Thyroid gland (tissue), 4 donors: ENCODE measurements around the gene PDE4B. TPM values are rescaled to one million over a fixed set of nuclear protein-coding genes. Genes with fewer than 3 reads are reported as not detected.

Experiments used
- DNase-seq, 2 donors: peaks; one replicate each; pipeline ENCODE4 v3.0.0-alpha.2; 2019
- H3K27ac ChIP-seq, 3 donors: fragments of 200-600 bp; sonication (generic); 1 replicate in 2 of 3; 2 replicates in 1 of 3; pipeline ENCODE4 v1.5.1; 2016 to 2019; ENCODE audit warnings: mild to moderate bottlenecking in 1 of 3, moderate library complexity in 1 of 3
- H3K27me3 ChIP-seq: fragments of 200-600 bp; sonication (generic); one replicate; pipeline ENCODE4 v1.5.1; 2019
- H3K36me3 ChIP-seq, 2 donors: fragments of 200-600 bp; sonication (generic); one replicate each; pipeline ENCODE4 v1.5.1; 2016 to 2019
- H3K4me1 ChIP-seq, 2 donors: fragments of 200-600 bp; sonication (generic); one replicate each; pipeline ENCODE4 v1.5.1; 2017 to 2019
- H3K4me3 ChIP-seq, 3 donors: fragments of 200-600 bp; sonication (generic); replicated peaks in 1 of 3; 1 replicate in 2 of 3; 2 replicates in 1 of 3; pipeline ENCODE4 v1.5.1; 2016; ENCODE audit warnings: mild to moderate bottlenecking in 1 of 3
- H3K9me3 ChIP-seq: fragments of 200-600 bp; sonication (generic); one replicate; pipeline ENCODE4 v1.5.1; 2017
- POLR2A ChIP-seq, 2 donors: fragments of 450-650 bp; IDR thresholded peaks; one replicate each; pipeline ENCODE4 v1.6.1; 2017; ENCODE audit warnings: antibody characterized with exemption in 2 of 2, mild to moderate bottlenecking in 2 of 2, moderate library complexity in 1 of 2
- WGBS, 2 donors: methylation state at CpG; one replicate each; pipeline ENCODE4 v1.1.5; 2017; 5-methylcytosine and 5-hydroxymethylcytosine counted together
- intact Hi-C: fragments of 100-400 bp; cut with DNase I; formaldehyde crosslinking; loops from one replicate; pipeline ENCODE4 v1.15.1; 2023
- total RNA-seq, 4 donors: library from RNA; depleted of rRNA; stranded (reverse); fragments of >200 nt; gene quantifications; one replicate each; pipeline ENCODE4 v1.2.3, GENCODE V29; 2016
- TF ChIP-seq, protein P1 (sequence below), 6 experiments: fragments of 200-600 bp in 3 of 6; fragments of 450-650 bp in 3 of 6; sonication (generic) in 3 of 6; IDR thresholded peaks; one replicate each; pipeline ENCODE4 v1.5.1; 2016 to 2019; ENCODE audit warnings: antibody characterized with exemption in 6 of 6, mild to moderate bottlenecking in 2 of 6, inconsistent platforms in 1 of 6, moderate library complexity in 1 of 6

Gene PDE4B
- total RNA-seq, 4 donors from 2014 or later = 9.6 to 21.3 (median 15.0) TPM

DNA sequence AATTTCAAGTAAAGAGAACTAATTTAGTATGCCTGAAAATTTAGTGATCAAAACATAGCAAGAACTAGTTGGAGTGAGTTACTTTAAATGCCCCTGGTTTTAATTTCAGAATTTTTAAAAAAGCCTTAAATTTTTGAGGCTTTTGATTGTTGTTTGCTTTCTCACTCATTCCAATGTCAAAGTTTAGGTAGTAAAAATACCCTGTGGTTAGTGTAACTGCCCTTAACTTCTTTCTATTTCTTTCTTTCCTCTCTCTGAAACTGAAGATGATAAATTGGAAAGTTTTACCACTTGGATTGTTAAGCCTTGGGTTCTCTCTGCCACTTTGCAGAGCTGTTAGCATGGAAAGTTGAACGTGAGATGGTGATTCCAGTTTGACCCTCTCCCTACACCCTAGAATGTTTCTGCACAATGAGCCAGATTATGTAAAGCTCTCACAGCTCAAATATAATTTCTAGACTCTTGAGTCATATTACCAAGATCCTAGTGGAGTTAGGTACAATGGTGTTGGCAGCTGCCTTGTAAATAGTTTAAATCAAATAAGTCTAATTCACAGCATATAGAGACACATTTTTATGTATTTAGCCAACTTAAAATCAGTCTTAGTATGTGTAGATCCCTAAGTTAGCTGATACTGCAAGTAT, 548.9 kb downstream of the PDE4B start:
- no peak for TF ChIP-seq POLR2A (IDR thresholded peaks at IDR 0.05)
- TF ChIP-seq, protein P1, sequence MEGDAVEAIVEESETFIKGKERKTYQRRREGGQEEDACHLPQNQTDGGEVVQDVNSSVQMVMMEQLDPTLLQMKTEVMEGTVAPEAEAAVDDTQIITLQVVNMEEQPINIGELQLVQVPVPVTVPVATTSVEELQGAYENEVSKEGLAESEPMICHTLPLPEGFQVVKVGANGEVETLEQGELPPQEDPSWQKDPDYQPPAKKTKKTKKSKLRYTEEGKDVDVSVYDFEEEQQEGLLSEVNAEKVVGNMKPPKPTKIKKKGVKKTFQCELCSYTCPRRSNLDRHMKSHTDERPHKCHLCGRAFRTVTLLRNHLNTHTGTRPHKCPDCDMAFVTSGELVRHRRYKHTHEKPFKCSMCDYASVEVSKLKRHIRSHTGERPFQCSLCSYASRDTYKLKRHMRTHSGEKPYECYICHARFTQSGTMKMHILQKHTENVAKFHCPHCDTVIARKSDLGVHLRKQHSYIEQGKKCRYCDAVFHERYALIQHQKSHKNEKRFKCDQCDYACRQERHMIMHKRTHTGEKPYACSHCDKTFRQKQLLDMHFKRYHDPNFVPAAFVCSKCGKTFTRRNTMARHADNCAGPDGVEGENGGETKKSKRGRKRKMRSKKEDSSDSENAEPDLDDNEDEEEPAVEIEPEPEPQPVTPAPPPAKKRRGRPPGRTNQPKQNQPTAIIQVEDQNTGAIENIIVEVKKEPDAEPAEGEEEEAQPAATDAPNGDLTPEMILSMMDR (IDR thresholded peaks at IDR 0.05) = no peak
- Histone ChIP-seq H3K9me3 (no peaks in the 10 kb centered on the region), H3K27me3 (no peaks in the 10 kb centered on the region), H3K4me3 (no peak overlapping the region), H3K4me1 (peaks cover 26 to 55% of the 10 kb centered on the region in 2 donors), H3K27ac (no peak overlapping the region), H3K36me3 (no peaks in the 10 kb centered on the region)
- WGBS, 2 donors = 88 to 96% methylated on average over 1 of the region's 1 CpG
- intact Hi-C loops = no loop called here
- DNase-seq = no peak

DNA sequence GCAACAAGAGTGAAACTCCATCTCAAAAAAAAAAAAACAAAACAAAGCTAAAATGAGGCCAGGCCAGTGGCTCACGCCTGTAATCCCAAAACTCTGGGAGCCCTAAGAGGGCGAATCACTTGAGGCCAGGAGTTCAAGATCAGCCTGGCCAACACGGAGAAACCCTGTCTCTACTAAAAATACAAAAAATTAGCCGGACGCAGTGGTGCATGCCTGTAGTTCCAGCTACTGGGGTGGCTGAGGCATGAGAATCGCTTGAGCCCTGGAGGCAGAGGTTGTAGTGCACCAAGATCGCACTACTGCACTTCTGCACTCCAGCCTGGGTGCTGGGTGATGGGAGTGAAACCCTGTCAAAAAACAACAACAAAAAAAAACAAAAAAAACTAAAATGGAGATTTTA, 550.0 kb downstream of the PDE4B start:
- no peaks in the 10 kb centered on the region for H3K9me3 ChIP-seq
- no peak for DNase-seq
- H3K36me3 ChIP-seq = no peaks in the 10 kb centered on the region

DNA sequence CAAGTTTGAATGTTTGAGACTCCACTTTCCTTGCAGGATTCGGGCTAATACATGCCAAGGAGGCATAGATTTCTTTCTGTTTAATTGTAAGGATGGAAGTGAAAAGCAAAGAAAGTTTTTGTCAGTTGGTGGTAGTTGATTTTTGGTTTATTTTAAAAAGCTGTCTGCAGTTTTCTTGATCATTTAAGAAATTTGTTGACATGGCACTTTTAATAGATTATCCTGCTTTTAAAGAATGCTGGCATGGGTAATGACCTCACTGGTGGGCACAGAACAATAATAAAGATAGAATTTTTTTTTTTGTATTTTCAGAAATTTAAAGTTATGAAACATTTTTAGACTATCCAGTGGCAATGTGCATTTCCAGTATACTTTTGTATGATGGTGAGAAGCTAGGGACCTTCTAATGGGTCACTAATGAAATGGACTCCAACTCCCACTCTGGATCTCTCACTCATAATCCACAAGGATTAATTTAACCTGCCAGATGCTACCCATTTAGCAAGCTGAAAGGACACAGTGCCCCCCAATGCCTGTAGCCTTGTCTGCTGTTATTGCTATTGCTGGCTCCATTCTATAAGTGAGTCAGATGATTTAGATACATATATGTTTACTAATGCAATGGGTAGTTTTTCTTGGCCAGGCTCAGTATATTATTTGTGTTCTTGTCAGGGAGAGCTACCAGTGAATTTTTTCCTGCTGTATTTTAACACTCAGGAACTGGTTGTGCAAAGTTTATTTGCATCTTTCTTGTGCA, 551.1 kb downstream of the PDE4B start:
- no peak for DNase-seq
- TF ChIP-seq, protein P1 (IDR thresholded peaks at IDR 0.05) = no peak
- no peak for TF ChIP-seq POLR2A (IDR thresholded peaks at IDR 0.05)
- no peaks in the 10 kb centered on the region for H3K9me3 ChIP-seq
- intact Hi-C loops = no loop called here
- no peak overlapping the region for H3K27ac ChIP-seq
- peaks cover 26 to 51% of the 10 kb centered on the region in 2 donors for H3K4me1 ChIP-seq
- H3K4me3 ChIP-seq = no peak overlapping the region
- H3K36me3 ChIP-seq = no peaks in the 10 kb centered on the region
- WGBS, 2 donors = 98 to 100% methylated on average over 1 of the region's 1 CpG
- no peaks in the 10 kb centered on the region for H3K27me3 ChIP-seq

More for the DNA sequence above, 550.0 kb downstream of the PDE4B start:
- 85 to 92% methylated on average over 7 of the region's 7 CpGs for WGBS, 2 donors
- H3K4me3 ChIP-seq = no peak overlapping the region
- intact Hi-C loops = no loop called here
- TF ChIP-seq, protein P1 (IDR thresholded peaks at IDR 0.05) = no peak
- peaks cover 26 to 47% of the 10 kb centered on the region in 2 donors for H3K4me1 ChIP-seq
- no peaks in the 10 kb centered on the region for H3K27me3 ChIP-seq
- no peak overlapping the region for H3K27ac ChIP-seq

- H3K4me3 ChIP-seq = no peak overlapping the region
- H3K4me1 ChIP-seq = peaks cover 26 to 51% of the 10 kb centered on the region in 2 donors
- H3K36me3 ChIP-seq = no peaks in the 10 kb centered on the region
- no peaks in the 10 kb centered on the region for H3K9me3 ChIP-seq
- TF ChIP-seq POLR2A (IDR thresholded peaks at IDR 0.05) = no peak
- TF ChIP-seq, protein P1 (IDR thresholded peaks at IDR 0.05) = no peak
- DNase-seq = no peak
- 94 to 97% methylated on average over 2 of the region's 2 CpGs for whole genome bisulfite sequencing, 2 donors
- no peaks in the 10 kb centered on the region for H3K27me3 ChIP-seq
- no peak overlapping the region for H3K27ac ChIP-seq
- intact Hi-C loops = no loop called here
These were observed 553.5 kb downstream of the PDE4B start for GRCh38 chr1:66346057-66346795.
